COR-L47 (cell line): ENCODE measurements around the gene PBX1.
"Not testable (repeated sequence)": the region's sequence is repeated elsewhere in the genome, so short reads cannot be mapped to it uniquely, and the experiment has no call there.

ENCODE experiments used
- DNase-seq: peaks from one replicate; lab custom pipeline; 2025; lab: John Stamatoyannopoulos, UW

PBX1 gene

GRCh38 chr1:164643018-164643417, 84.0 kb downstream of the PBX1 start:
- no peak for DNase-seq

- DNase-seq = no peak
Measured at GRCh38 chr1:164644268-164644667, 85.3 kb downstream of the PBX1 start.

DNA sequence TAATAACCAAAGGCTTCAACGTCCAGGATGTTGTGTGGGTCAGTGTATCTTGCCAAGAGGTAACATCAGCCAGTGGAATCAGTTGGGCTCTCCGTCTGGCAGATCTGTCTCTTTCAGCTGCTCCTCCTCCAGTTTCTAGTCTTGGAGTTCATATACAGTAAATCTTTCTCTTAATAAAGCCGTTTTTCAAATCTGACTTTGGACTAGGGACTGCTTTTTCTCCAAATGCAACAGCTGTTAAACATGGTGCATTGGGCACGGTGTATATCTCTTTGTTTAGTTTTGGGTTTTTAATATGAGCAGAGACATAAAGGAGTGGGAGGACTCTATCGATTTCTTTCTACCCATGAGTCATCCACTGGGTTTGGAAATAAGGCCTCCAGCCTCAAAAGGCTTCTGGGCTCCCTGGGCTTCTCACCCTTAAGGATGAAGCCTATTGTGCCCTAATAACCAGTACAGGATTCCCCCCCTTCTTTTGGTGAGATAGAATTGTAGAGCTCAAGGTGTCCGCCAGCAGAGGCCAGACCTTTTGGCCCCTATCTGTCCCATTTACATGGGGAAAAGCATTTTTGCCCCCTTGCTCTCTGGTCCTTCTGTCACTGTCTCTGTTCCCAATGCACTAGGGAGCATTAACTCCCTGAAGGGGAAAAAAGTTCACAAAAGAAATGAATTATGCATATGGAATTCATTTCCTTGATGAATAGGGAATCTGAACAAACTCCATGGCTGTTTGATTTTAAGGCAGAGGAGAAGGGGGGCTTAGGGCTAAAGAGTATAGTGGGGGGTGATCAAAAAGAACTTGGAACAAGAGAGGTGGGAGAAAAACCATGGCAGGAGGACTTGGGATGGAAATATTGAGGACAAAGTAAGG, 86.0 kb downstream of the PBX1 start:
- no peak for DNase-seq

GRCh38 chr1:164645921-164646320, 86.9 kb downstream of the PBX1 start:
- no peak for DNase-seq

- DNase-seq = no peak
Measured at GRCh38 chr1:164647211-164647610, 88.2 kb downstream of the PBX1 start.

GRCh38 chr1:164648636-164649035, 89.7 kb downstream of the PBX1 start:
- DNase-seq = no peak

GRCh38 chr1:164649146-164649545, 90.2 kb downstream of the PBX1 start:
- DNase-seq = no peak

DNA sequence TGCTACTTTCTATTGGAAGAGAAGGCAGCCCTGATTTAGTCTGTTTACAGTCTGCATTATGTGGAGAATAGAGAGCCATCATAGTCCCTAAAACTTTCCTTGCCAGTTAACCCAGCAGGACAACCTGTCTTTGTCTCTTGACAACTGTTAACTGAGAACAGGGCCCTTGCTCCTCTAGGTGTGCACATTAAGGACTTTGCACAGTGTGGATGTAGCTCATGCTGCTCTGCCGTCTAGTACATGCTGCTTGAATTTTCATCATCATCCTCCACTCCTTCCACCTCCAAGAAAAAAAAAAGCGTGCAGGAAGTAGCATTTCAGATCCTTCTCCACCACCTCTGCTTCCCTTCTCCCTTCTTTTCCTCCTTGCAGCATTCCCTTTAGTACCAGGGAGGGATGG, 91.5 kb downstream of the PBX1 start:
- no peak for DNase-seq

DNA sequence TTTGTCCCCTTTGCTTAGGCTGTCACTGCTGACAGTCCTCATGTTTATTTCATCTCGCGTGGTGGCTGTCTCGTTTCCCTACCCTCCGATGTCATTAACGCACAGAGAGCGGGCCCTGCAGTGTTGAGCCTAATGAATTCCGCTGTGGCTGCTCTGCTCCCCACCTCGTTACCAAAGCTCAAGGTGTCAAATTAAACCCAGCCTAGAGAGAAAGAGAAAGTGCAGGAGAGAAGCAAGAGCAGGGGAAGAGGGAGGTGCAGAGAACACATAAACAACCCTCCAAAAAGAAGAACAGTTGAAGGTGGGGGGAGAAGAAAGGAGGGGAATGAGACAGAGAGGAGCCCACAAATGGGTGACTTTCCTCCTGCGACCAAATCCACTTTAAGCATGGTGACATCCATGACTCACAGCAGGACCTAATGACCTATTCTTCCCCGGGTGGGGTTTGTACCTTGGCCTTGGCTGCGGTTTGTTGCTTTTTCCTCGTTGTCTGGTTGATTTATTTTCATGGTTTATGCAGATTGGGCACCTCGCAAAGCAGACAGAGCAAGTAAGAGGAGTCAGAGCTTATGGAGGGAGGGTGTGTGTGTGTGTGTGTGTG, 92.5 kb downstream of the PBX1 start:
- no peak for DNase-seq

DNA sequence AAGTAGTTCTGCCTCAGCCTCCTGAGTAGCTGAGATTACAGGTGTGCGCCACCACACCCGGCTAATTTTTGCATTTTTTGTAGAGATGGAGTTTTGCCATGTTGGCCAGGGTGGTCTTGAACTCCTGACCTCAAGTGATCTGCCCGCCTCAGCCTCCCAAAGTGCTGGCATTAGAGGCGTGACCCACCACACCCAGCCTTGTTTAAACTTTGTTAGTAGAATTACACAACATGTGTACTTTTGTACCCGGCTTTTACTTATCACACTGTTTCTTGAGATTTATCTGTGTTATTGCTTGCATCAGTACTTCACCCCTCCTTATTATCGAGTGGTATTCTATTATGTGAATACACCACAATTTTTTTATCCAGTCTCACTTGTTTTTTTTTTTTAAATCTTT, 94.0 kb downstream of the PBX1 start:
- DNase-seq = not testable (repeated sequence)

DNA sequence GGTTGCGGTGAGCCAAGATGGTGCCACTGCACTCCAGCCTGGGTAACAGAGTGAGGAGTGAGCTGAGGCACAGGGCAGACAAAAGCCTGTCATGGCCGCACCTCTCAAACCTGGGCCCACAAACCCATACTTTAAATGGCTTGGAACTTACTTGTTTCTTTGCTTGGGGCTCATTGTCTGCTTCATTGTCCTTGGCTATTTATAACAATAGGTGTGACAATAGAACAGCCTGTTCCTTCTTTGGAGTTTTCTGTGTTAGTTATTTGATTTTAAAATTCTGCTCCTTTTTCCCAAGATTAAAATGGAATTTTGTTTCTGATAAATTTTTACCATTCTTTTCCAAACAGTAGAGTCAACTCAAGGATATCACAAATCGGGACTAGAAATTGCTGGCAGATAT, 94.7 kb downstream of the PBX1 start:
- no peak for DNase-seq

DNA sequence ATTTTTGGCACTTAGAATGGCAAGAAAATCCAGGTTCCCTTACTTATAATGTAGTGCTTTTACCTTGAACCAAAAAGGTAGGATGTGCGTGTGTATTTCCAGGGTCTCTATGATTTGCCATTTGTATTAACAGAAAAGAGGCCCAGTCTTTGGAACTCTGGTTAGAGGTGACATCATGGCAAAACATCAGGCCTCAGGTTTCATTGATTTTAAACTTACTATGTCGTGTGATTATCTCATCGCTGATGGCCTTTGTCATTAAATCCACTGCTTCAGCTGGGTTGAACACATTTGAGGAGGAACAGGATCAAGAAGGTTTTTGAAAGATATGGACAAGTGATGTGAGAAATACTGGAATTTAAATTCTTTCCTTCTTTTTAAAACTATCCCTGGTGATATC, 95.2 kb downstream of the PBX1 start:
- DNase-seq = no peak

DNA sequence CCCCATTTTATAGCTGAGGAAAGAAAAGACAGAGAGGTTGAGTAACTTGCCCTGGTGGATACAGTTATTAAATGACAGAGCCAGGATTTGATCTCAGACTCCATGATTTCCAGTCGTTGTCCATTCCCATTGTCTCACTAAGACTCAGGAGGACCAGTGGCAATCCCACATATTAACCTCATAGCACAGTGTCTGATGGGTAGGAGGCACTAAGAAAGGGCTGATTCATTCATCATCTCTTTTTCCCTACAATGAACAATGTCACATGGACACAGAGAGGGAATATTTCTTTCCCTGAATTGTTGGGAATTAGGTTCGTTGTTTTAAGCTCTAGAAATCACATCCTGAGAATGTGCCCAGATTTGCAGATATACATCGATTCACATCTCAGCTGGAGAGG, 99.9 kb downstream of the PBX1 start:
- DNase-seq = no peak

DNA sequence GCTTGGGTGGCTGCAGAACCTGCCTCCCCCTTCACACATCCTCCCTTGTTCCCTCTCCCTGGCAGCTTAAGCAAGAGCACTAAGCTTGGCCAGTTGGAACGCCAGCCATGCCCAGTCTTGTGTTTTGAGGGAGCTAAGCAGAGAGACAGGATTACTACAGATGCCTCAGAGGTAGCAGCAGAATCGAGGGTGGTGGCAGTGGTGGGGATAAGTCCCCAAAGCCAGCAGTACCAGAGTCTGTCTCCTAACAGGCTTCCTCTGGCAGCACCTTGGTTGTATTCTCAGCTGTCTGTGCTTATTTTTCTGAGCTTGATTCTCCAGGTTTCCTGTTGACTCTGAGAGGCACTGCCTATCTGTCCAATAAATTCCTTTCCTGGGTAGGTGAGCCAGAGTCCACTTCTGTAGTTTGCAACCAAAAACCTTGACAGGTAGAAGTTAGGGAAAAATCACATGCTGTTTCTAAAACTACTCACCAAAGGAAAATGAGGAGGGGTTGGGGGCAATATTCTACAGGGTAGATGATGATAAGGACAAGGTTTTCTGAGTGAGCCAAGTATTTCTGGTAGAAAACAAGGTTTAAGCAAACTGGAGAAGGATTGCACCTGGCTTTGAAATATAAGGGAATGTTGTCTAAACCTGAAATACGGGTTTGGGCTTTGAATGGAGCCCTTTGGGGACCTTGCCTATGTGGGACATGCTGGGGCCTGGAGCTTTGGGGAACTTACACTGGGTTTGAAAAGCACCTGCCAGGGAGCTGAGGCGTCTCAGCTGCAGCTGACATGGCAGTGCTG, 100.8 kb downstream of the PBX1 start:
- no peak for DNase-seq

- DNase-seq = no peak
Measured at GRCh38 chr1:164660412-164660772, 101.4 kb downstream of the PBX1 start.

DNA sequence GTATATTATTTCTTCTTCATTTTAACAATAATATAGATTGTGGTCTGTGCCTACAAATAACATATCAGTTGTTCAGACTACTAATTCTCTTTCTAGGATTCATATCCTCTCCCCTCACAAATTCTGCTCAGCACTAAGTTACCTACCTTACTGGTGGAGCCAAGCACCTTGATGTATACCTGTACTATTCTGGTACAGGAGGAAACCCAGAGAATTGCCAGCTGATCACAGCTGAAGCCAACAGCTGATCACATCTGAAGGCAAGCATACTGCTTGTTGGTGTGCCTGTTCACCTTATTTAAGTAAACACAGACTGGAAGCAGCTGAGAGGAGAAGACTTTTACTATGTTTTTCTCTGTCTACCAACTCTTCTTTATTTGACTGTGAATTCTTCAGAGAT, 101.8 kb downstream of the PBX1 start:
- no peak for DNase-seq

- no peak for DNase-seq
Measured at GRCh38 chr1:164662462-164662861, 103.5 kb downstream of the PBX1 start.

- no peak for DNase-seq
Measured at GRCh38 chr1:164662955-164663354, 104.0 kb downstream of the PBX1 start.

GRCh38 chr1:164664127-164664526, 105.1 kb downstream of the PBX1 start:
- no peak for DNase-seq

DNA sequence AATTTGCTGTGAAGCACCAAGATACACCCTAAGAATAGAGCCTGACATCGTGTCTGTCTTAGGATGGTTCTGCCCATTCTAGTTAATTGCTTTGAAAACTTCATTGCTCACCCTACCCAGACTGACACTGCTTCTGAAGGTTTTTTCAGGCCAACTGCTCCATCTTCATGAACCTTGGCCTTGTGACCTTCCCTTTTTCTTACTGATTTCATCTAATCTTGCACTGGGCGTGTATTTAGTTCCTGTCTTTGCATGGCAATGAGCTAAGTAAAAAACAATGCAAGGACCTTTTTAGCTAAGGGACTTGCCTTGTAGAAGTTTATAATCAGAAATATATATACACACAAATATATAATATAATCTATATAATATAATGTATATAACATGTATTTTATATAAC, 108.0 kb downstream of the PBX1 start:
- DNase-seq = no peak

GRCh38 chr1:164667600-164667999, 108.6 kb downstream of the PBX1 start:
- no peak for DNase-seq

GRCh38 chr1:164668491-164669400, 109.8 kb downstream of the PBX1 start:
- DNase-seq = no peak
